MCF 10A (cell line): ENCODE data around the gene TRIM49C. TPM values are rescaled to one million over a fixed set of nuclear protein-coding genes. Genes with fewer than 3 reads are reported as not detected.
"Not testable (repeated sequence)": the region's sequence is repeated elsewhere in the genome, so short reads cannot be mapped to it uniquely, and the experiment has no call there.

ENCODE experiments used
- Bru-seq: library from RNA; stranded (reverse); fragments of 400-500 nt; gene quantifications from one replicate; lab custom pipeline; 2021; lab: Mats Ljungman, UMichigan
- BruChase-seq, 2 experiments: library from RNA; stranded (reverse); fragments of 400-500 nt; gene quantifications; one replicate each; lab custom pipeline; 2021; lab: Mats Ljungman, UMichigan
- BruUV-seq: library from RNA; stranded (reverse); fragments of 400-500 nt; replicated peaks from 2 replicates; lab custom pipeline; 2021; lab: Mats Ljungman, UMichigan
- CTCF ChIA-PET: fragments of 300-600 bp; sonication (Branson Sonifier 250); formaldehyde crosslinking; extraction: SDS; loops from one replicate; lab custom pipeline; 2021; ENCODE audit warnings: antibody characterized with exemption, inconsistent platforms; lab: Yijun Ruan, JAX
- POLR2A ChIA-PET: fragments of 300-600, 350-650 bp; sonication (Branson Sonifier 250); formaldehyde crosslinking; extraction: SDS; loops from one replicate; lab custom pipeline; 2020; ENCODE audit warnings: antibody characterized with exemption, inconsistent platforms; lab: Yijun Ruan, JAX
- DNase-seq: peaks from one replicate; pipeline ENCODE4 v3.0.0-alpha.2; 2018; ENCODE audit not compliant: unreplicated experiment
- H3K27ac Mint-ChIP-seq: one replicate; pipeline ENCODE4 v1.8.0; 2022; ENCODE audit warnings: mild to moderate bottlenecking, low read depth, mixed read lengths; ENCODE audit not compliant: unreplicated experiment
- H3K27me3 Mint-ChIP-seq: one replicate; pipeline ENCODE4 v1.8.0; 2022; ENCODE audit warnings: mixed read lengths; ENCODE audit not compliant: insufficient read depth, unreplicated experiment
- H3K36me3 Mint-ChIP-seq: one replicate; pipeline ENCODE4 v1.8.0; 2022; ENCODE audit warnings: mild to moderate bottlenecking, moderate library complexity, mixed read lengths; ENCODE audit not compliant: insufficient read depth, unreplicated experiment
- H3K4me1 Mint-ChIP-seq: one replicate; pipeline ENCODE4 v1.8.0; 2022; ENCODE audit warnings: mixed read lengths; ENCODE audit not compliant: insufficient read depth, unreplicated experiment
- H3K4me3 Mint-ChIP-seq: one replicate; pipeline ENCODE4 v1.8.0; 2022; ENCODE audit warnings: mild to moderate bottlenecking, moderate library complexity, mixed read lengths; ENCODE audit not compliant: unreplicated experiment
- H3K9me3 Mint-ChIP-seq: one replicate; pipeline ENCODE4 v1.8.0; 2022; ENCODE audit warnings: mixed read lengths; ENCODE audit not compliant: unreplicated experiment
- intact Hi-C: fragments of 100-400 bp; cut with micrococcal nuclease; formaldehyde crosslinking; loops from 2 replicates; pipeline ENCODE4 v1.14.1; 2022
- long read RNA-seq: library from polyadenylated mRNA; stranded (forward); transcript quantifications from one replicate; pipeline ENCODE4 v2.0.0, GENCODE V29; 2022
- total RNA-seq: library from RNA; stranded (reverse); gene quantifications from 2 replicates; pipeline ENCODE4 v1.2.3, GENCODE V29; 2022

The TRIM49C gene
- total RNA-seq, result not detected in 2 replicates
- not detected for Bru-seq, nascent RNA
- BruChase-seq, experiment 1, labeled RNA remaining after a 6-hour chase, result not detected
- BruChase-seq, experiment 2, labeled RNA remaining after a 2-hour chase, result not detected
- long read RNA-seq, result 0 reads

DNA sequence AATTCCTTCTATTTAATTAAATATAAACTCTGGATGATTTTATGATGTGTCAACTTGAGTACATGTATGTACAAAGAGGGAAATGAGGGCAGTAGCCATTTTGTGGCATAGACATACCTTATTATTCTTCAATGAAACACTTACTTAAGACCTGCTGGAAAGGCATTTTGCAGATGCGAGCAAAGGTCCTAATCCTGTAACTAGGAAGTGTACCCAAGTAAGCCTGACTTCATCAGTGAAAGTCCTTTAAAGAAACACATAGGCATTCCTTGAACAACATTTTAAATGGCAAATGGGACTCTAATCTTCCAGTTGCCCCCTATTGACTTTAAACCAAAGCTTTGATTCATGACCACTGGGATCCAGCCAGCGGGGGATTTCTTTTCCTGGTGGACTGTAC is at the start of gene TRIM49C:
Gene TRIM49C (plus strand): TSS at position 301 of the 400 bp plus-strand sequence. CDS start 4,106 bp downstream, outside the sequence.
- intact Hi-C loops, POLR2A ChIA-PET, H3K27me3 Mint-ChIP-seq, H3K27ac Mint-ChIP-seq, BruUV-seq, H3K4me3 Mint-ChIP-seq, CTCF ChIA-PET, H3K36me3 Mint-ChIP-seq, DNase-seq, H3K9me3 Mint-ChIP-seq, H3K4me1 Mint-ChIP-seq: not testable (repeated sequence)

DNA sequence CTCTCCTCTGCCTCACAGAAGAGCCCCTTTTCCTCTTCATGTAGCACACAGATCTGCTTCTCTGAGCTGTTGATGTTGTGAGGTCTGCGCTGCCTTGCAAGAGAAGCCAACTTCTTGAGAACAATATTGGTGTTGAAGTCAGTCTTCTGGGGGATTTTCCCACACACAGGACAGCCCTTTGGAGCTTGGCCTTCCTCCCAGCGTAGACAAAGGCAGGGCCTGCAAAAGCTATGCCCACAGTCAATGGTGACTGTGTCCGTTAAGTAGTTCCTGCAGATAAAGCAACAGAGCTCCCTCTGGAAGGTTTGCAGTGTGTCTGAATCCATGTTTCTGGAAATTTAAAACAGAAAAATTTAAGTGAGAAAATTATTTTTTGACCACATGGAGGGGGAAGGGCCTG is 6.7 kb upstream of the TRIM49C start:
- CTCF ChIA-PET, H3K36me3 Mint-ChIP-seq, H3K9me3 Mint-ChIP-seq, H3K27me3 Mint-ChIP-seq, DNase-seq, POLR2A ChIA-PET, BruUV-seq, H3K4me3 Mint-ChIP-seq, H3K4me1 Mint-ChIP-seq, H3K27ac Mint-ChIP-seq, intact Hi-C loops: not testable (repeated sequence)

DNA sequence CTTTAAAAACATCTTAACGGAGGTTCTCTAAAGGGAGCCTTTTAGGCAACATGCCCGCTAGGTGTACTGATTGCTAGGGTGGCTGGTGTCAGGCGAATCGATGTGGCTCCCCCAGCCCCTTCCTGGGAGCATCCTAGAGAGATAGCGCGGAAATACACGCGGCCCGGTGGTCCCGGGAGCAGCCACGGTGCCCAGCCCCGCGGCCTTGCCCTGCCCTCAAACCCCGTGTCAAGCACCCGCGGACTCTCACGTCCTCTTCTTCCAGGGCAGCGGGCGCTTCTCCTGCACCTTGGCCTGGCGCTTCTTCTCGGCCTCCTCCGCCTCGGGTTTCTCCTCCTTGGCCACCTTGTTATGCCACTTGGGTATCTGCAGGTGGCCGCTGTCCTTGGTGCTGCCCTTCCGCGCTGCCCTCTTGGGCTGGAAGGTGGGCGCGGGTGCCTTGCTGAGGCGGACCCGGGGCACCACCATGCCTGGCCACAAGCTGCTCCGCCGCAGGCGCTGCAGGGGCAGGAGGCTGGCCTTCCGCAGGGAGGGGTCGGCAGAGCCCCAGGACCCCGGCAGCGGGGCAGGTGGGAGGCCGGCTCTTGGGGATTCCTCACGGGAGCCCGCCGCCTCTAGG is 20.8 kb downstream of the TRIM49C start:
- H3K4me3 Mint-ChIP-seq, H3K36me3 Mint-ChIP-seq, BruUV-seq, DNase-seq, CTCF ChIA-PET, POLR2A ChIA-PET, intact Hi-C loops, H3K4me1 Mint-ChIP-seq, H3K27me3 Mint-ChIP-seq, H3K27ac Mint-ChIP-seq, H3K9me3 Mint-ChIP-seq: not testable (repeated sequence)

DNA sequence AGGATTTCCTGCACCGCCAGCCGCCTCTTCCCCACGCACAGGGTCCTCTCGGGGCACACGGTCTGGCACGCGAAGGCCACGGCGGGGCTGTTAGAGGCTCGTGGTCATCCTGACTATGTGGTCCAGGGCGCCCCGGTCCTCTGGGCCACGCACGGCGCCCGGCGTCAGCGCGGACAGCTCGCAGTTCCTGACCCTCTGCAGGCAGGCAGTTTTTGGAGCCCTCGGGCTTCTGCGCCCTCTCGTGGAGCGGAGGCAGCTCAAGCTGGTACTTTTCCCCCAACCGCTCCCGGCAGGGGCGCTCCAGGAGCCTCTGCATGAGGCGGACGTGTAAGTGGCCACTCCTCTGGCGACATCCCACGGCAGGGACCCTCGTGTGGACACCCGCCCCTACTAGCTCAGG is 21.4 kb downstream of the TRIM49C start:
- DNase-seq, H3K27me3 Mint-ChIP-seq, POLR2A ChIA-PET, CTCF ChIA-PET, intact Hi-C loops, H3K27ac Mint-ChIP-seq, BruUV-seq, H3K9me3 Mint-ChIP-seq, H3K4me3 Mint-ChIP-seq, H3K36me3 Mint-ChIP-seq, H3K4me1 Mint-ChIP-seq: not testable (repeated sequence)

DNA sequence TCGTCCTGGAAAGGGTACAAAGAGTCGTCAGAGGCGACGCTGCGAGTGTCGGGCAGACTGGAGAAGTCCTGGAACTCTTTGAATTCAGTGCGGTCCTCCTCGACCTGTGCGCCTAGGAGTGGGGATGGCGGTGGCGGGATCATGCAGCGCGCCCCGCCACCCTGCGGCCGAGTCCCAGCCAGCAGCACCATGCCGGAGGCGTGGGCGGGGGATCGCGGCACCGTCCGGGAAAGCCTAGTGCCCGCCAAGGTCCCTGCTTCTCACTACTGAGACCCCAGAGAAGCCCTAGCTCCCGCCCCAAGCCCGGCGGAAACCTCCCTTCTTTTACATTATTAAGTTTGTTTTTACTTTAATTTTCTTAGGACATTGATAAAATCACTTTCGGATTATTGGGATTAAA is 22.6 kb downstream of the TRIM49C start:
- H3K9me3 Mint-ChIP-seq, H3K4me3 Mint-ChIP-seq, DNase-seq, POLR2A ChIA-PET, BruUV-seq, CTCF ChIA-PET, intact Hi-C loops, H3K36me3 Mint-ChIP-seq, H3K27me3 Mint-ChIP-seq, H3K4me1 Mint-ChIP-seq, H3K27ac Mint-ChIP-seq: not testable (repeated sequence)

GRCh38 chr11:90085650-90086049 is 54.7 kb downstream of the TRIM49C start, which contains the start of gene UBTFL1:
Gene UBTFL1 (plus strand): TSS chr11:90085950. CDS start chr11:90085950, 0 bp downstream.
- CTCF ChIA-PET, H3K4me3 Mint-ChIP-seq, POLR2A ChIA-PET: not testable (repeated sequence)

GRCh38 chr11:90088731-90089130 is 57.8 kb downstream of the TRIM49C start:
- H3K27me3 Mint-ChIP-seq, DNase-seq, H3K9me3 Mint-ChIP-seq, BruUV-seq, intact Hi-C loops, H3K36me3 Mint-ChIP-seq, H3K27ac Mint-ChIP-seq, H3K4me1 Mint-ChIP-seq, CTCF ChIA-PET, H3K4me3 Mint-ChIP-seq, POLR2A ChIA-PET: not testable (repeated sequence)

More at GRCh38 chr11:90085650-90086049, 54.7 kb downstream of the TRIM49C start, which contains the start of gene UBTFL1:
- H3K4me1 Mint-ChIP-seq, H3K36me3 Mint-ChIP-seq, DNase-seq, intact Hi-C loops, H3K27ac Mint-ChIP-seq, H3K9me3 Mint-ChIP-seq, BruUV-seq: not testable (repeated sequence)
- H3K27me3 Mint-ChIP-seq, result peaks cover 11% of the 10 kb centered on the region

Other genes starting within 250 kb of the TRIM49C start
- not detected in 2 replicates for gene TRIM49, start 222.5 kb upstream of the TRIM49C start, total RNA-seq
- gene TRIM64B, start 152.6 kb upstream of the TRIM49C start, total RNA-seq, result not detected in 2 replicates
- not detected in 2 replicates for gene TRIM49D1, start 108.9 kb upstream of the TRIM49C start, total RNA-seq
- gene TRIM49D2, start 107.0 kb upstream of the TRIM49C start, total RNA-seq, result not detected in 2 replicates
- not detected in 2 replicates for gene TRIM64, start 65.1 kb upstream of the TRIM49C start, total RNA-seq
- gene UBTFL1, start 54.8 kb downstream of the TRIM49C start, total RNA-seq, result not detected in 2 replicates
- not detected in 2 replicates for gene NAALAD2, start 103.6 kb downstream of the TRIM49C start, total RNA-seq
- gene CHORDC1, start 191.9 kb downstream of the TRIM49C start, total RNA-seq, result 47.7 and 62.0 TPM in 2 replicates